ENCODE data around the gene MCTP1. TPM values are rescaled to one million over a fixed set of nuclear protein-coding genes. Genes with fewer than 3 reads are reported as not detected.

Gene MCTP1
- total and polyA plus RNA-seq, 9 of the 15 experiments (the other 6 are each of a cell fraction or from before 2014, with no cell fraction given): 0.04 to 0.93 (median 0.06) TPM; not detected in 4

GRCh38 chr5:94675965-94676618 is 608.8 kb downstream of the MCTP1 start:
- no TSS peak for BruUV-seq (replicated peaks)
- Histone ChIP-seq H3K27me3 (ENCODE audit: control insufficient read depth in 2 of 2, insufficient read depth in 2 of 2, low read length in 2 of 2) (no peaks in the 10 kb centered on the region), H3K9ac (ENCODE audit: insufficient read depth in 1 of 2, low read depth in 2 of 2, low read length in 2 of 2) (no peak overlapping the region), H2AFZ (ENCODE audit: low read depth, low read length) (no peak overlapping the region), H3K4me3 (no peak overlapping the region), H3K9me3 (replicated peaks; ENCODE audit: control insufficient read depth, insufficient read depth, low read depth, low read length) (no peaks in the 10 kb centered on the region), H3K4me1 (replicated peaks in 1 of 2; ENCODE audit: control insufficient read depth in 2 of 2, insufficient read depth in 2 of 2, low read length in 2 of 2) (no peaks in the 10 kb centered on the region), H3K79me2 (ENCODE audit: control insufficient read depth, insufficient read depth, low read length) (no peaks in the 10 kb centered on the region), H3K9me1 (ENCODE audit: control insufficient read depth, insufficient read depth, low read length) (no peaks in the 10 kb centered on the region), H3K36me3 (ENCODE audit: control insufficient read depth, insufficient read depth, low read length) (peaks cover 19% of the 10 kb centered on the region; the same call in 2 of the 3 replicates), H3K4me2 (ENCODE audit: insufficient read depth, low read length) (no peak overlapping the region), H4K20me1 (replicated peaks; ENCODE audit: control insufficient read depth, insufficient read depth, low read length) (no peaks in the 10 kb centered on the region), H3K27ac (ENCODE audit: extremely low read depth, low read depth, low read length) (no peak overlapping the region)
- FAIRE-seq (no peak), DNase-seq (ENCODE audit: extremely low read depth in 1 of 4, low spot score in 3 of 4) (no peak), ATAC-seq (no peak)
- POLR2A ChIA-PET: interaction anchor here (0.6 to 0.7 kb wide), 2 partner anchors 205 to 1503 kb away, joined by 3 read pairs; no protein-coding TSS in a partner anchor
- intact Hi-C loops (cut with micrococcal nuclease) (no loop called here), in situ Hi-C loops (cut with MboI) (no loop called here)
- WGBS (ENCODE audit: insufficient coverage, low coverage, missing lambda C conversion rate): 97% methylated on average over 4 of the region's 4 CpGs
- TF ChIP-seq SLC30A9 (CRISPR knock-in tag; IDR thresholded peaks at IDR 0.05) (no peak), MAZ (CRISPR knock-in tag; conservative IDR thresholded peaks at IDR 0.05 in 1 of 2, IDR thresholded peaks at IDR 0.05 in 1 of 2) (no peak), TEAD4 (IDR thresholded peaks at IDR 0.05; ENCODE audit: low read length) (no peak), TEAD4 (CRISPR knock-in tag; IDR thresholded peaks at IDR 0.05; ENCODE audit: borderline replicate concordance) (no peak), MYC (IDR thresholded peaks at IDR 0.05; ENCODE audit: low read depth, low read length) (no peak), MYC (CRISPR knock-in tag; IDR thresholded peaks at IDR 0.05; ENCODE audit: borderline replicate concordance, low read depth) (no peak), ZNF707 (CRISPR knock-in tag; conservative IDR thresholded peaks at IDR 0.05) (no peak), SOX6 (IDR thresholded peaks at IDR 0.05) (no peak), BMI1 (IDR thresholded peaks at IDR 0.05; ENCODE audit: low read length) (no peak), TSHZ1 (CRISPR knock-in tag; IDR thresholded peaks at IDR 0.05) (no peak), KLF16 (IDR thresholded peaks at IDR 0.05) (no peak), ZNF324 (CRISPR knock-in tag; IDR thresholded peaks at IDR 0.05) (no peak), TAF1 (IDR thresholded peaks at IDR 0.05; ENCODE audit: control insufficient read depth, extremely low read depth, insufficient read depth, low read length, severe bottlenecking) (no peak), L3MBTL2 (IDR thresholded peaks at IDR 0.05) (no peak), HLTF (IDR thresholded peaks at IDR 0.05) (no peak), GATA2 (CRISPR knock-in tag; IDR thresholded peaks at IDR 0.05) (no peak), KAT7 (CRISPR knock-in tag; IDR thresholded peaks at IDR 0.05; ENCODE audit: borderline replicate concordance) (no peak), SMAD4 (CRISPR knock-in tag; conservative IDR thresholded peaks at IDR 0.05) (no peak), NFIX (CRISPR knock-in tag; IDR thresholded peaks at IDR 0.05; ENCODE audit: low read depth) (no peak), HDAC2 (IDR thresholded peaks at IDR 0.05) (no peak)
- CTCF ChIA-PET (ENCODE audit: low intra/inter-chr PET ratio): no interaction called here
